RWPE2 (cell line): ENCODE results near the gene RALGAPA1.

Experiments used
- ATAC-seq: fragments of 200-7000 bp; cut with Tn5 transposase; 3 replicates; pipeline ENCODE4 v1.9.1; 2021; ENCODE audit warnings: low read depth
- DNase-seq: peaks from one replicate; pipeline ENCODE4 v3.0.0-alpha.2; 2020; ENCODE audit warnings: low spot score
- H3K27ac ChIP-seq: fragments of 450-650 bp; 2 replicates; pipeline ENCODE4 v1.5.1; 2017; ENCODE audit warnings: mild to moderate bottlenecking; ENCODE audit not compliant: poor library complexity, severe bottlenecking
- H3K27me3 ChIP-seq: fragments of 250-450 bp; sonication (Bioruptor Pico); 2 replicates; pipeline ENCODE4 v1.5.1; 2021; ENCODE audit warnings: mild to moderate bottlenecking, moderate library complexity; ENCODE audit not compliant: insufficient read depth, poor library complexity, severe bottlenecking
- H3K36me3 ChIP-seq: fragments of 250-450 bp; sonication (Bioruptor Pico); 2 replicates; pipeline ENCODE4 v1.5.1; 2020; ENCODE audit warnings: low read depth, mild to moderate bottlenecking, moderate library complexity
- H3K4me1 ChIP-seq: fragments of 250-450 bp; sonication (Bioruptor Pico); 2 replicates; pipeline ENCODE4 v1.5.1; 2021; ENCODE audit warnings: mild to moderate bottlenecking, moderate library complexity; ENCODE audit not compliant: insufficient read depth, poor library complexity, severe bottlenecking
- H3K4me3 ChIP-seq: fragments of 250-450 bp; sonication (Bioruptor Pico); 2 replicates; pipeline ENCODE4 v1.5.1; 2021; ENCODE audit warnings: mild to moderate bottlenecking, moderate library complexity; ENCODE audit not compliant: severe bottlenecking
- H3K9me3 ChIP-seq: fragments of 250-450 bp; sonication (Bioruptor Pico); 2 replicates; pipeline ENCODE4 v1.5.1; 2021; ENCODE audit warnings: mild to moderate bottlenecking, moderate library complexity; ENCODE audit not compliant: severe bottlenecking
- TF ChIP-seq, protein P1 (sequence below): fragments of 450-650 bp; IDR thresholded peaks from one replicate; pipeline ENCODE4 v1.5.1; 2017; ENCODE audit warnings: mild to moderate bottlenecking, moderate library complexity; ENCODE audit not compliant: poor library complexity, severe bottlenecking

Gene RALGAPA1

DNA sequence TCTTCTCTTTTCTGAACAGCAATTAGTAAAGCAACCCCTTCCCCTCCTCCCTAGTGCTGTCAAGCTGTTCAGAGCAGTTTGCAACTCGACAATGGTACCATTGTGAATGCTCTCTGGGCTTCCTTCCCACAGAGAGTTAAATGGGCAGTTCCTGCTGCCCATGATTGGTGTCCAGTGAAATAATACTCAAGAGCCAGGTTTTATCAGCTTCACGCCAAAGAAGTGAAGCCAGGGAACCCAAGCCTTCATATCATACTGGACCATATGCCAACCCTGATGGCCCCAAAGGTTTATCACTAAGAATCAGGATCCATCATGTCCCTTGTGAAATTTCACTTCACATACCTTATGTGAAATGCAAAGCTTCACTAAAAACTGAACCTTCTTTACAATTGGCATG, 250.4 kb downstream of the RALGAPA1 start:
- no peak overlapping the region for H3K27ac ChIP-seq
- DNase-seq (no peak), ATAC-seq (no peak)
- H3K9me3 ChIP-seq, result no peaks in the 10 kb centered on the region
- TF ChIP-seq, protein P1, sequence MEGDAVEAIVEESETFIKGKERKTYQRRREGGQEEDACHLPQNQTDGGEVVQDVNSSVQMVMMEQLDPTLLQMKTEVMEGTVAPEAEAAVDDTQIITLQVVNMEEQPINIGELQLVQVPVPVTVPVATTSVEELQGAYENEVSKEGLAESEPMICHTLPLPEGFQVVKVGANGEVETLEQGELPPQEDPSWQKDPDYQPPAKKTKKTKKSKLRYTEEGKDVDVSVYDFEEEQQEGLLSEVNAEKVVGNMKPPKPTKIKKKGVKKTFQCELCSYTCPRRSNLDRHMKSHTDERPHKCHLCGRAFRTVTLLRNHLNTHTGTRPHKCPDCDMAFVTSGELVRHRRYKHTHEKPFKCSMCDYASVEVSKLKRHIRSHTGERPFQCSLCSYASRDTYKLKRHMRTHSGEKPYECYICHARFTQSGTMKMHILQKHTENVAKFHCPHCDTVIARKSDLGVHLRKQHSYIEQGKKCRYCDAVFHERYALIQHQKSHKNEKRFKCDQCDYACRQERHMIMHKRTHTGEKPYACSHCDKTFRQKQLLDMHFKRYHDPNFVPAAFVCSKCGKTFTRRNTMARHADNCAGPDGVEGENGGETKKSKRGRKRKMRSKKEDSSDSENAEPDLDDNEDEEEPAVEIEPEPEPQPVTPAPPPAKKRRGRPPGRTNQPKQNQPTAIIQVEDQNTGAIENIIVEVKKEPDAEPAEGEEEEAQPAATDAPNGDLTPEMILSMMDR, result no peak
- H3K4me1 ChIP-seq, result peaks cover 3% of the 10 kb centered on the region
- no peak overlapping the region for H3K4me3 ChIP-seq
- H3K36me3 ChIP-seq, result no peaks in the 10 kb centered on the region
- H3K27me3 ChIP-seq, result no peaks in the 10 kb centered on the region

DNA sequence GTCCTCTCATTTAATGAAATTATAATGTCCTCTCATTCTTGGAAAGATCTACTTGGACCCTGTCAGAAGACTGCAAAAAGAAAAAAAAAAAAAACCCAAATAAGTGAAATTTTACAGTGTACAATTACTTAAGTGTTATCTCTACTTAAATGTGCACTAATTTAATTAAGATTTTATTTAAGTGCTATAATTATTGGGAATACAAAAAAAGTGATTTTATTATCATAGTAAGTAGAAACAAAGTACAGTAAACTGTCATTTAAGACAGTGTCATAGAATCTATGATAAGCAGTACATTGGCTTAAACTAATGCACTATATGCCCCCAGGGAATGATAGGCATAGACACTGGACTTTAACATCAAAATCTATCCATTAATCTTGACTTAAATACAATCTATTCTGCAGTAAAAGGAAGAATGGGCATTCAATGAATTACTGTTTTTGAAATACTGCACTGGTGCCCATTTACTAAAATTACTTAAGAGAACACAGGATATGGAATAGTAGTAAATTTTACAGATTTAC, 251.8 kb downstream of the RALGAPA1 start:
- Histone ChIP-seq H3K27me3 (no peaks in the 10 kb centered on the region), H3K4me3 (no peak overlapping the region), H3K4me1 (peaks cover 4% of the 10 kb centered on the region), H3K36me3 (no peaks in the 10 kb centered on the region), H3K9me3 (no peaks in the 10 kb centered on the region), H3K27ac (no peak overlapping the region)
- ATAC-seq (no peak), DNase-seq (no peak)
- TF ChIP-seq, protein P1, result no peak

DNA sequence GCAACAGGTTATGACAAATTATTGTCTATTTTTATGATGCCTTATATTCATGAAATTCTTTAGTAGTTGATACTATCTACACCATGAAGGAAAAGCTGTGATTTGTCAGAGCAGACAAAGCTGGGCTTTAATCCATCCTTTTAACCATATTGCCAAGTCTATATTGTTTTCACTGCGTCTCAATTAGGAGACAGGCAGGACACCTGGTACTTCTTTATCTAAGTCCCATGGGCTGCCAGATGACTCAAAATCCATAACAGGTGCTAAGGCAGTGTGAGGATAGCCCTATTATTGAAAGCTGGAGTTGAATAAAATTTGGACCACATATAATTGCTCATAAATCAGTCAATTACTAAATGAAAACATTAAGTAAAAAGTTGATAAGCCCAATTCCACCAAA, 252.5 kb downstream of the RALGAPA1 start:
- no peak overlapping the region for H3K4me3 ChIP-seq
- H3K27me3 ChIP-seq, result no peaks in the 10 kb centered on the region
- no peak for DNase-seq
- ATAC-seq, result no peak
- H3K4me1 ChIP-seq, result peaks cover 4% of the 10 kb centered on the region
- H3K27ac ChIP-seq, result no peak overlapping the region
- no peaks in the 10 kb centered on the region for H3K36me3 ChIP-seq
- H3K9me3 ChIP-seq, result no peaks in the 10 kb centered on the region
- TF ChIP-seq, protein P1, result no peak

DNA sequence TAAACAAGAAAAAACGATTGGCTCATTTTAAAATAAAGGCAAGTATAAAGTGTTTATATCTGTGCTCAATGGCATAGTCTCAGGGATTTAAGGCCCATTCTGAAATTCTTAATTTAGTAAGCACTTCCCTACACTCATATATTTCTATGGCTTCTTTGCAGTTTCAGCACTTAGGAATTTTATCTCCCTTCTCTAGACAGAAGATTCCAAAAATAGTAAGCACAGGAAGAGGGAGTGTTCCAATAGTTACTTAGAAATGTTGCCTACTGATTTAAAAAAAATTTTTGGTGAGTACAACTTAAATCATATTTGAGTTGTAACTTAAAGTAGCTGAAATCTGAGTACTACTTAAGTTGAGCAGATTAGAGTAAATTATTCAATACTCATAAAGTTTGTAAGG, 255.3 kb downstream of the RALGAPA1 start:
- no peak for DNase-seq
- no peaks in the 10 kb centered on the region for H3K36me3 ChIP-seq
- H3K9me3 ChIP-seq, result no peaks in the 10 kb centered on the region
- no peak overlapping the region for H3K27ac ChIP-seq
- ATAC-seq, result peak; percentile 79
- TF ChIP-seq, protein P1, result no peak
- no peaks in the 10 kb centered on the region for H3K27me3 ChIP-seq
- H3K4me1 ChIP-seq, result peaks cover 4% of the 10 kb centered on the region
- no peak overlapping the region for H3K4me3 ChIP-seq

DNA sequence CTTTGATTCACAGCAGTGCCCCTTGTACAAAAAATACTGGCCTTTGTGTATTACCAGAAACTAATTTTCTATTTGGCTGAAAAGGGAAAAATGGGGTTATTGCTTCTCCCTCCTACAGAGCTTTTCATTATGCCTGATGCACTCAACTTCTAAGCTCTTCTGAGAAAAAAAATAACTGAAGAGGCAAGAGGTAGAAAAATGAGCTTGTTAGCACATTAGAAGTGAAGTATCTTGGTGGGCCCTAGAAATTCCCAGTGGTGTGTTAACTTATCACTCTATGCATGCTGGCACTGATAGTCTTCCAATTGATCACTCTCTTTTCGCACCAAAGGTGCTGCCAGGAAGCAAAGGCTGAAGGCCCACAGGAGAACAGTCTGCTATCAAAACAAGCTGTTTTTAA, 258.0 kb downstream of the RALGAPA1 start:
- no peak for ATAC-seq
- TF ChIP-seq, protein P1, result no peak
- Histone ChIP-seq H3K4me1 (peaks cover 4% of the 10 kb centered on the region), H3K9me3 (no peaks in the 10 kb centered on the region), H3K27ac (no peak overlapping the region), H3K27me3 (no peaks in the 10 kb centered on the region), H3K4me3 (no peak overlapping the region), H3K36me3 (peaks cover 3% of the 10 kb centered on the region; the same call in 1 of the 2 replicates)
- DNase-seq, result no peak
